Small intestine (tissue), 7 donors: Measurements from ENCODE around the gene UCKL1. TPM values are rescaled to one million over a fixed set of nuclear protein-coding genes. Genes with fewer than 3 reads are reported as not detected.

ENCODE experiments used
- DNase-seq, 2 donors: peaks; one replicate each; pipeline versions ENCODE4 v3.0.0 to v3.0.0-alpha.2; 2013
- FAIRE-seq: peaks from 2 replicates; lab custom pipeline; 2012; peaks lifted over from hg19 to GRCh38; lab: Jason Lieb, UNC
- H3K27ac ChIP-seq, 3 donors: one replicate each; pipeline ENCODE4 v1.5.1; 2013; ENCODE audit warnings: low read length in 2 of 3, mild to moderate bottlenecking in 2 of 3, control low read depth in 1 of 3, inconsistent platforms in 1 of 3, low read depth in 1 of 3, moderate library complexity in 1 of 3
- H3K27me3 ChIP-seq, 3 donors: one replicate each; pipeline ENCODE4 v1.6.1; 2013; ENCODE audit warnings: low read length in 3 of 3, inconsistent platforms in 1 of 3; ENCODE audit not compliant: control insufficient read depth in 3 of 3, insufficient read depth in 3 of 3
- H3K36me3 ChIP-seq, 3 donors: one replicate each; pipeline ENCODE4 v1.6.1; 2013; ENCODE audit warnings: low read length in 3 of 3, inconsistent platforms in 1 of 3, low read depth in 1 of 3, mild to moderate bottlenecking in 1 of 3, moderate library complexity in 1 of 3; ENCODE audit not compliant: control insufficient read depth in 3 of 3, insufficient read depth in 2 of 3
- H3K4me1 ChIP-seq, 3 donors: one replicate each; pipeline ENCODE4 v1.6.1; 2013; ENCODE audit warnings: low read length in 2 of 3, inconsistent platforms in 1 of 3, low read depth in 1 of 3, mild to moderate bottlenecking in 1 of 3, moderate library complexity in 1 of 3; ENCODE audit not compliant: control insufficient read depth in 3 of 3, insufficient read depth in 2 of 3
- H3K4me3 ChIP-seq, 3 donors: one replicate each; pipeline ENCODE4 v1.5.1; 2013; ENCODE audit warnings: low read length in 3 of 3, control low read depth in 1 of 3, inconsistent platforms in 1 of 3, low read depth in 1 of 3, mild to moderate bottlenecking in 1 of 3, moderate library complexity in 1 of 3
- H3K9me3 ChIP-seq, 2 donors: one replicate each; pipeline ENCODE4 v1.6.1; 2013; ENCODE audit warnings: low read depth in 1 of 2, low read length in 1 of 2; ENCODE audit not compliant: control insufficient read depth in 2 of 2, insufficient read depth in 1 of 2
- WGBS, 3 donors: extraction: QIAGEN DNeasy Blood & Tissue Kit; methylation state at CpG; one replicate each; pipeline ENCODE4 v1.1.7; 2013; 5-methylcytosine and 5-hydroxymethylcytosine counted together
- polyA plus RNA-seq, 4 donors: library from polyadenylated mRNA; stranded (reverse) in 3 of 4; unstranded in 1 of 4; fragments of 200-250 nt in 3 of 4; fragments of 120-200 nt in 1 of 4; gene quantifications; one replicate each; pipeline versions ENCODE4 v1.2.1 to v1.2.3, GENCODE V29; 2013
- donor health status: healthy with polysubstance abuse.
- donor health status: control.
- donor health status: control.
- donor health status: Bipolar disorder and iron deficiency.
- donor health status: healthy.

UCKL1 gene
- polyA plus RNA-seq, 4 donors = 47.1 to 131 (median 64.9) TPM

- Histone ChIP-seq H3K4me1 (no peaks in the 10 kb centered on the region), H3K27ac (no peak overlapping the region), H3K4me3 (no peak overlapping the region), H3K27me3 (no peaks in the 10 kb centered on the region), H3K9me3 (peaks cover 0 to 2% of the 10 kb centered on the region in 2 donors), H3K36me3 (peaks cover 12 to 83% (median 33%) of the 10 kb centered on the region in 3 donors)
- FAIRE-seq (no peak), DNase-seq (no peak)
- WGBS, 3 donors = 75 to 88% (median 87%) methylated on average over 28 to 33 of the region's 33 CpGs
These were observed 16.9 kb downstream of the UCKL1 start for GRCh38 chr20:63939061-63939935.

- Histone ChIP-seq H3K4me1 (no peaks in the 10 kb centered on the region), H3K27me3 (no peaks in the 10 kb centered on the region), H3K9me3 (peaks cover 0 to 2% of the 10 kb centered on the region in 2 donors), H3K27ac (no peak overlapping the region), H3K4me3 (no peak overlapping the region), H3K36me3 (peaks cover 10 to 83% (median 30%) of the 10 kb centered on the region in 3 donors)
- DNase-seq (no peak), FAIRE-seq (no peak)
- WGBS, 3 donors = 75 to 86% (median 81%) methylated on average over 14 of the region's 14 CpGs
These were observed 18.6 kb downstream of the UCKL1 start for GRCh38 chr20:63937596-63937995.

- no peaks in the 10 kb centered on the region for H3K4me1 ChIP-seq
- H3K9me3 ChIP-seq = no peaks in the 10 kb centered on the region
- FAIRE-seq (no peak), DNase-seq (no peak)
- WGBS, 3 donors = 93 to 96% (median 94%) methylated on average over 9 of the region's 9 CpGs
- no peak overlapping the region for H3K4me3 ChIP-seq
- no peaks in the 10 kb centered on the region for H3K27me3 ChIP-seq
- no peak overlapping the region for H3K27ac ChIP-seq
- peaks cover 11 to 87% (median 35%) of the 10 kb centered on the region in 3 donors for H3K36me3 ChIP-seq
These were observed 20.8 kb downstream of the UCKL1 start for GRCh38 chr20:63935447-63935846.

- no peaks in the 10 kb centered on the region for H3K9me3 ChIP-seq
- no peak overlapping the region for H3K27ac ChIP-seq
- H3K36me3 ChIP-seq = peaks cover 15 to 87% (median 30%) of the 10 kb centered on the region in 3 donors
- no peaks in the 10 kb centered on the region for H3K27me3 ChIP-seq
- no peak overlapping the region for H3K4me3 ChIP-seq
- WGBS, 3 donors = 80 to 89% (median 88%) methylated on average over 36 to 37 of the region's 37 CpGs
- H3K4me1 ChIP-seq = no peaks in the 10 kb centered on the region
- DNase-seq (no peak), FAIRE-seq (no peak)
These were observed 21.7 kb downstream of the UCKL1 start for GRCh38 chr20:63934271-63935068.

GRCh38 chr20:63933646-63934045, 22.6 kb downstream of the UCKL1 start:
- no peaks in the 10 kb centered on the region for H3K27me3 ChIP-seq
- H3K36me3 ChIP-seq = peaks cover 22 to 86% (median 29%) of the 10 kb centered on the region in 3 donors

GRCh38 chr20:63932606-63933160, 23.5 kb downstream of the UCKL1 start:
- FAIRE-seq (no peak), DNase-seq (no peak)
- Histone ChIP-seq H3K4me1 (no peaks in the 10 kb centered on the region), H3K36me3 (peaks cover 24 to 89% (median 37%) of the 10 kb centered on the region in 3 donors), H3K27ac (no peak overlapping the region), H3K4me3 (no peak overlapping the region), H3K27me3 (no peaks in the 10 kb centered on the region), H3K9me3 (no peaks in the 10 kb centered on the region)
- WGBS, 3 donors = 89 to 95% (median 92%) methylated on average over 17 of the region's 17 CpGs

More at GRCh38 chr20:63933646-63934045, 22.6 kb downstream of the UCKL1 start:
- WGBS, 3 donors = 86 to 89% (median 87%) methylated on average over 5 of the region's 5 CpGs
- no peak overlapping the region for H3K27ac ChIP-seq
- no peak for DNase-seq
- FAIRE-seq = no peak
- no peaks in the 10 kb centered on the region for H3K9me3 ChIP-seq
- H3K4me1 ChIP-seq = no peaks in the 10 kb centered on the region
- no peak overlapping the region for H3K4me3 ChIP-seq

GRCh38 chr20:63931735-63932134, 24.5 kb downstream of the UCKL1 start:
- WGBS, 3 donors = 93 to 95% (median 93%) methylated on average over 19 of the region's 19 CpGs
- no peak overlapping the region for H3K27ac ChIP-seq
- no peaks in the 10 kb centered on the region for H3K9me3 ChIP-seq
- H3K4me3 ChIP-seq = no peak overlapping the region
- H3K27me3 ChIP-seq = no peaks in the 10 kb centered on the region
- H3K36me3 ChIP-seq = peaks cover 23 to 90% (median 37%) of the 10 kb centered on the region in 3 donors
- no peak for FAIRE-seq
- no peak for DNase-seq
- H3K4me1 ChIP-seq = no peaks in the 10 kb centered on the region

- WGBS, 3 donors = 74 to 87% (median 76%) methylated on average over 35 to 37 of the region's 37 CpGs
- DNase-seq = no peak
- no peaks in the 10 kb centered on the region for H3K9me3 ChIP-seq
- no peak for FAIRE-seq
- no peak overlapping the region for H3K4me3 ChIP-seq
- H3K27ac ChIP-seq = no peak overlapping the region
- peaks cover 22 to 90% (median 37%) of the 10 kb centered on the region in 3 donors for H3K36me3 ChIP-seq
- H3K27me3 ChIP-seq = no peaks in the 10 kb centered on the region
- no peaks in the 10 kb centered on the region for H3K4me1 ChIP-seq
These were observed 25.2 kb downstream of the UCKL1 start for GRCh38 chr20:63930971-63931553.
